Measurements from ENCODE around the gene PLAGL2.

DNA sequence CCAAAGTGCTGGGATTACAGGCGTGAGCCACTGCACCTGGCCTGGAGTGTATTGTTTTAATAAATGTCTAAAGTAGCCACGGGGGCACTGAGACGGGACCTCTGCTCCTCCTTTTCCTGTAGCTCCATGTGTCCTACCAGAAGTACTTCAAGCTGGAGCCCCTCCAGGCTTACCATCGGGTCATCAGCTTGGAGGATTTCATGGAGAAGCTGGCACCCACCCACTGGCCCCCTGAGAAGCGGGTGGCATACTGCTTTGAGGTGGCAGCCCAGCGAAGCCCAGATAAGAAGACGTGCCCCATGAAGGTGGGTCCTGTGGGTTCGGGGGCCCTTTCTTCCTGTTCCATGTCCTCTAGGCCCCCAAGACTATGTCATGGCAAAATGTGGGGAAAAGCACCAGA is 7.6 kb upstream of the PLAGL2 start:
- TF ChIP-seq CTCF (IDR thresholded peaks at IDR 0.05; ENCODE audit: low read length) (no peak), EZH2 (optimal IDR thresholded peaks at IDR 0.05; ENCODE audit: low read depth, low read length) (no peak), EZH2phosphoT487 (IDR thresholded peaks at IDR 0.05; ENCODE audit: low read length) (no peak)
